HG03060 (cell line): Measurements from ENCODE around the gene USP6.
"Not testable (repeated sequence)": the region's sequence is repeated elsewhere in the genome, so short reads cannot be mapped to it uniquely, and the experiment has no call there.

Source experiments
- ATAC-seq: cut with Tn5 transposase; IDR thresholded peaks from one replicate; pipeline ENCODE4 v1.9.1; 2021; ENCODE audit warnings: low read depth, moderate number of reproducible peaks; ENCODE audit not compliant: unreplicated experiment

The USP6 gene

GRCh38 chr17:5134571-5134970, 18.7 kb downstream of the USP6 start:
- ATAC-seq = not testable (repeated sequence)

- not testable (repeated sequence) for ATAC-seq
These were observed 19.4 kb downstream of the USP6 start for GRCh38 chr17:5135131-5135712.

GRCh38 chr17:5135726-5136579, 20.1 kb downstream of the USP6 start:
- no peak for ATAC-seq

GRCh38 chr17:5136580-5137412, 21.0 kb downstream of the USP6 start:
- not testable (repeated sequence) for ATAC-seq

GRCh38 chr17:5137511-5138197, 21.8 kb downstream of the USP6 start:
- ATAC-seq = not testable (repeated sequence)

- not testable (repeated sequence) for ATAC-seq
These were observed 22.3 kb downstream of the USP6 start for GRCh38 chr17:5138198-5138544.

GRCh38 chr17:5138616-5139457, 23.0 kb downstream of the USP6 start:
- no peak for ATAC-seq

- no peak for ATAC-seq
These were observed 23.6 kb downstream of the USP6 start for GRCh38 chr17:5139458-5139732.

- ATAC-seq = not testable (repeated sequence)
These were observed 27.0 kb downstream of the USP6 start for GRCh38 chr17:5142877-5143276.

- ATAC-seq = not testable (repeated sequence)
These were observed 30.3 kb downstream of the USP6 start for GRCh38 chr17:5146122-5146521.

GRCh38 chr17:5160702-5161101, 44.9 kb downstream of the USP6 start:
- ATAC-seq = not testable (repeated sequence)

- not testable (repeated sequence) for ATAC-seq
These were observed 46.0 kb downstream of the USP6 start for GRCh38 chr17:5161793-5162192.

GRCh38 chr17:5164436-5164835, 48.6 kb downstream of the USP6 start:
- ATAC-seq = no peak

GRCh38 chr17:5165791-5166564, 50.1 kb downstream of the USP6 start:
- ATAC-seq = not testable (repeated sequence)

GRCh38 chr17:5175027-5175426, 59.2 kb downstream of the USP6 start:
- not testable (repeated sequence) for ATAC-seq

- no peak for ATAC-seq
These were observed 63.2 kb downstream of the USP6 start for GRCh38 chr17:5179003-5179402.

- ATAC-seq = no peak
These were observed 65.9 kb downstream of the USP6 start for GRCh38 chr17:5181509-5182305.
